NCI-H1105 (cell line): Measurements from ENCODE around the gene HDAC4.

Source experiments
- DNase-seq: peaks from one replicate; lab custom pipeline; 2025; lab: John Stamatoyannopoulos, UW

HDAC4 gene

DNA sequence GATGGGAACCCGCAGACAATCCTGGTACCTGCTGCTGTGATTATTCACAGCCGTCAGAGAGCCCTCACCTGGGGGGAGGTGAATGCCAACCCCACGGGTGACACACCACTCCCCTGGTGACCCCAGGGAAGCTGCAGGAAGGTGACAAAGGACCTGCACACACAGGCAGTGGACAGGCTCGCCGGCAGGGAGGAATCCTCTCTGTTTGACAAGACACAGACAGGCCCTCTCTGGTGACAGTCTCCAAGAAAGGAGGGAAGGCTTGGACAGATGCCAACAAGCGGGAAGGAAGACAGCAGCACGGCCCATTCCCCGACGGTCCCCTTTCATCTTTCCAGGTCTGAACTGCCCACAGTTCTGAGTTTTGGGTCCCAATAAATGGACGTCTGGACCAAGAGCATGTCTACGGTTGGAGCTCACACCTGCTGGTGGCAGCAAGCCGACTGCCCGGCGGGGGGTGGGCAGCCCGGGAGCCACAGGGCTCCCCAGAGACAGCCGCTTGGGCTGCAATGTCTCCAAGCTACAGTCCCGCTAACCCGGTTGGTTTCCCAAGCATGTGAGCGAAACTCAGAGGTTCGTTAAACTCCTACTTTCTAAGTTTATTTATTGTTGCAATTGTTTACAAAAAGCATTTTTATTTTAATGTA is 31.8 kb downstream of the HDAC4 start:
- DNase-seq: no peak

DNA sequence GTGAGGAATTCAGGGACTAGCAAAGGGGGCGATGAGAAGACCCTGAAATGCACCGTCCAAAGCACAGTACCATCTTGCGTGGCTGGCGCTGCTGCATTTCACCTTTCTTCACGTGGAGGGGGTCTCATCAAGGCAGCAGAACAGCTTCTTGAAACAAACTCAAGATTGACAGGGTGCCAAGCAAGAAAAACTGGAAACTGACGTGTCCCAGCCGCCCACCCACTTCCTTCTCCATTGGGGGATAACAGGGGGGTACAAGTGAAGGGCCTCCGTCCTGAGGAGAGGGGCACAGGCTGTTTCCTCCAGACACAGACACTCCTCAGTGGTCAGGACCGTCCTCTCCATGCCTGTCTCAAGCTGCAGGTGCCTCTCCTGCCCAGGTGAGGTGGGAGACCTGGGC is 32.5 kb downstream of the HDAC4 start:
- DNase-seq: no peak

DNA sequence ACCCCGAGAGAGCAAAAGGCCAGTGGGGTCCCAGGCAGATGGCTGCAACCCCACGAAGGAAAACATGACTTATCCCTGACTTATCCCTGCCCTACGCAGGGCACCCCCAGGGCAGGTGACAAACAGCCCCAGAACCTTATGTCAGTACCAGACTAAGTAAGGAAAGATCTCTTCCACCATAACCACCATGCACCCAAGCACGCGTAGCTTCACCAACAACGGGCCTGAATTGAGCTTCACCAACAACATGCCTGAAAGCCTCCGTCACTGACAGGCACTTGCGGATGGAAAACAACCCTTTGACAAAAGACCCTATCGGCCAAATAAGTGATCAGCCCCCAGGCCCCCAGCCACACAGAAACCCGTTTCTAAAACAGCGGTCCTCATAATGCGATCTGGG is 34.1 kb downstream of the HDAC4 start:
- DNase-seq: no peak

DNA sequence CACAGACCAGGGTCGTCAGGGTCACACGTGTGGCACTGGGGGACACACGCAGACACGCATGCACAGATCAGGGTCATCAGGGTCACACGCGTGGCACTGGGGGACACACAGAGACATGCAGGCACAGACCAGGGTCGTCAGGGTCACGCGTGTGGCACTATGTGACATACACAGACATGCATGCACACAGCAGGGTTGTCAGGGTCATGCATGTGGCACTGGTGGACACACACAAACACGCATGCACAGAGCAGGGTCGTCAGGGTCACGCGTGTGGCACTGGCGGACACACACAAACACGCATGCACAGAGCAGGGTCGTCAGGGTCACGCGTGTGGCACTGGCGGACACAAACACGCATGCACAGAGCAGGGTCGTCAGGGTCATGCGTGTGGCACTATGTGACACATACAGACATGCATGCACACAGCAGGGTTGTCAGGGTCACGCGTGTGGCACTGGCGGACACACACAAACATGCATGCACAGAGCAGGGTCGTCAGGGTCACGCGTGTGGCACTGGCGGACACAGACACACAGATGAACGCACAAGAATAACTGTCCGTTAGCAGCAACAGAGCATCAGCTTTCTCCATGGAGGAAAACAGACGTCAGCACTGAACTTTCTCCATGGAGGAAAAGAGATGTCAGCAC is 34.9 kb downstream of the HDAC4 start:
- no peak for DNase-seq

DNA sequence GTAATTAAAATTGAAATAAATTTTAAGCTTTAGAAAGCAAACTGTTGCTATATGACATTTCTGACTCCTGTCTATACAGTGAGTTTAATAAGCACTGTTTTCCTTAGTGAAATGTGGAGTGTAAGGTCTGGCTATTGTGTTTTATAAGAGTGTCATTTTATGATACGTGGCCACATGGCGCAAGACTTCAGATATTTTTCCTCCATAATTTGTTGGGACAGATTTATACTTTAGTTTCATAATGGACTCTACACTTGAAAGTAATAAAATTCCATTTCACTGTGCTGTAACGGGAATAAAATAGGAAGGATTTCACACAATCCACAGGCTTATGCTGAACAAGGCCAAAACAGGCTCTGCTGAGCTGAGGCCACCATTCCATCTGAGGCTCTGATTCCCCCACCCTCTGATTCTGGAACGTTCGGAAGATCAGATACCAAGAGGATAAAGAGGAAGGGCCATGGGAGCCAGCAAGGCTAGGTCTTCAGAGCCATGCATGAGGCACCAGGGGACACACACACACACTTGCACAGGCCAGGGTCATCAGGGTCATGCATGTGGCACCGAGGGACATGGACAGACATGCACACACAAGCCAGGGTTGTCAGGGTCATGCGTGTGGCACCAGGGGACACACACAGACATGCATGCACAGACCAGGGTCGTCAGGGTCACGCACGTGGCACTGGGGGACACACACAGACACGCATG is 35.6 kb downstream of the HDAC4 start:
- DNase-seq: no peak

DNA sequence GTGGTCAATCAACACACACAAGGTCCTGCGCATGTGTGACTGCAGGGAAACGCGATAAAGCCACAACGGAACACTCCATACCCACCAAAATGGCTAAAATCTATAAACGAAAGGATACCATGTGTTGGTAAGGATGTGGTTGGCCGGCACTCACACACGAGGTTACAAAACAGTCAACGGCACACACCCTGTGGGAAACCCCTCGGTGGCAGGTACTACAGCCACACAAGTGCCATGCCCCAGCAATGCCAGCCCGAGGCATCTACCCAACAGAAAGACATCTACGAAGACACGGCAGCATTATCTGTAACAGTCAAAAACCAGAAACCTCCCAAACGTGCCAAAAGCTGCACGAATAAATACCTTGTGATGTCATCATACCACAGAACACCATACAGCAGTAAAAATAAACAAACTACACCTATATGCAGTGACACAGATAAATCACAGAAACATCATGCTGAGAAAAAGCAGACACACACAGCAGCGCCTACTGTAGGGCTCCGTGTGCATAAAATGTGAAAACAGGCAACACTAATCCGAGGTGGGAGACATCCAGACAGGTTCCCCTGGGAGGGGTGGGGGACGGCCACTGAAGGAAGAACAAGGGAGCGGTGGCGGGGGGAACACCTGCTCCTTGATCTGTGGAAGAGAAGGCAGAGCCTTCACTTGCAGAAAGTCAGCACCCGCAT is 36.7 kb downstream of the HDAC4 start:
- no peak for DNase-seq

DNA sequence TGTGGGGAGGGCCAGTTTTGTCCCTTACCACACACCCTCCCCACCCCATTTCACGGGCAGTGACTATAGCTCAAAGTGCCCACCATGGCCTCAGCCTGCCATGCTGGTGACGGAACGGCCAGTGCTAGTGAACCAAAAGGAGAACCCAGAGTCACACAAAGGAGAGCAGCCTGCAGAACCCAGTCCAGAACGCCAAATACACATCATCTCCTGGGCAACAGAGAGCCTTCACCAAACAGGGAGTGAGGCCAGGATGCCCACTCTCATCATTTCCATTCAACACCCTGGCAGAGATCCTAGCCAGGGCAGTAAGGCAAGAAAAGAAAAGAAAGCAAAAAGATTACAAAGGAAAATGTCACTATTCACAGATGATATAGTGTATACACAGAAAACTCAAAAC is 38.3 kb downstream of the HDAC4 start:
- no peak for DNase-seq

DNA sequence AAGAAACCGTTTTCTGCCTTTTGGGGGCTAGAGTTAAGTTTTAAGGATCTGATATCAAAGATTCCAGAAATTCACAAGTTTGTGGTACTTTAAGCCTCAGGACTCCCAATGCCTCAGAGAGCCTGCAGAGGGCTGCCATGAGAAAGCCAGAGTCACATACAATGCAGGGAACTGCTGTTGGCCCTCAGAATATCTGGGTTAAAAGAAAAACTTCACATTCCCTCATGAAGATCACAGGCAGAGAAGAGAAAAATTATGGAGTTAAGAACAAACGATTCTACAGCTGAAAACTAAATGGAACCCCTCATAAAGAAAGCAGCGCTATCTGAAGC is 39.5 kb downstream of the HDAC4 start:
- no peak for DNase-seq

DNA sequence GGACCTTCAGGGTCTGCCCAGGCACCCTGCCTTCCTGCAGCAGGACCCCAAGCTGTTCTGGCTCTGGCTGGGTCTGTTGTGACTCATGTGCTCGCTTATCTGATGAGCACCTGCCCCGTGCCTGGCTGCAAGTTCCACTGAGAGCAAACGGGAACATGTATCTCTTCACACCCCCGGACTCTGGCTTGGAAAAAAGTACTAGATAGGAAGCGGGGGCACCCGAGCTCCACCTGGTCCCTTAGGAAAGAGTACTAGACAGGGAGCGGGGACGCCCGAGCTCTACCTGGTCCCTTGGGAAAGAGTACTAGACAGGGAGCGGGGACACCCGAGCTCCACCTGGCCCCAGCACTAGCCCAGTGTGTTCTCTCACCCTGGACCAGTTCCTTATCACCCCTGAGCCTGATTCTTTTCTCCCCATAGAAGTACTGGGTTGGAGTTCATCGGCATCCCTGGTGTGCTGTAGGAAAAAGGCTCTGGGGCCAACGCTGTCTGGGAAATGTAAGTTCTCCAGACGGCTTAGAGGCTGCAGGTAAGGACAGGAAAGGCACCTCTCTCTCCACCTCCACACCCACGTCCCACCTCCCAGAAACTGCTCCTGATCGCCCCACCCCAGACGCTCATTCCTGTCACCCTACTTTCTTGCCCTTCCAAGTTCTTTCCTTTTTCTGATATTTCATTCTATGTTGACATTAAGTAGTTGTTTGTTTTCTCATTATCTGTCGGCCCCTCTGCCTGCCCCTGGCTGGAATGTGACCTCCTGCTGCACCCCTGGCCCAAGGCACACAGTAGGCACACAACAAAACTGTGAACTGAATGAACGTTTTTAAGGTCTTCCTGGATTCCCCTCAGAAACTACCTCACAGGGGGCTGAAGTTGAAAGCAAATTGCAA is 40.2 kb downstream of the HDAC4 start:
- no peak for DNase-seq

DNA sequence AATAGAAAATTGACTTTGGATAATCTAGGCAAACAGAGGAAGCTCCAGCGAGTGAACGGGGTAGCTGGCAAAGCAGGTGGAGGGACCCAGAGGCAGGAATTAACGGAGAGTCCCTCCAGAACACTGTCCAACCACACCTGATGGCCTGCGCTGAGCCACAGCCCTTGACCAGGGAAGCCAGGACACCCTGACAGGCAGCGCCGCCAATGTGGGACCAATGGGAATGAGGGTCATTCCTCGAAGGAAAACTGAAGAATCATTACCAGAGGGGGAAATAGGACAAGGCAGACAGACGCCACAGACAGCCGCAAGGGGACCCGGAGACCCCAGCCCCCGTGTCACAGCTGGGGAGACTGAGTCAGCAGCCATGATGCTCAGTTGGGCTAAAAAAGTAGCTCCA is 40.8 kb downstream of the HDAC4 start:
- no peak for DNase-seq

DNA sequence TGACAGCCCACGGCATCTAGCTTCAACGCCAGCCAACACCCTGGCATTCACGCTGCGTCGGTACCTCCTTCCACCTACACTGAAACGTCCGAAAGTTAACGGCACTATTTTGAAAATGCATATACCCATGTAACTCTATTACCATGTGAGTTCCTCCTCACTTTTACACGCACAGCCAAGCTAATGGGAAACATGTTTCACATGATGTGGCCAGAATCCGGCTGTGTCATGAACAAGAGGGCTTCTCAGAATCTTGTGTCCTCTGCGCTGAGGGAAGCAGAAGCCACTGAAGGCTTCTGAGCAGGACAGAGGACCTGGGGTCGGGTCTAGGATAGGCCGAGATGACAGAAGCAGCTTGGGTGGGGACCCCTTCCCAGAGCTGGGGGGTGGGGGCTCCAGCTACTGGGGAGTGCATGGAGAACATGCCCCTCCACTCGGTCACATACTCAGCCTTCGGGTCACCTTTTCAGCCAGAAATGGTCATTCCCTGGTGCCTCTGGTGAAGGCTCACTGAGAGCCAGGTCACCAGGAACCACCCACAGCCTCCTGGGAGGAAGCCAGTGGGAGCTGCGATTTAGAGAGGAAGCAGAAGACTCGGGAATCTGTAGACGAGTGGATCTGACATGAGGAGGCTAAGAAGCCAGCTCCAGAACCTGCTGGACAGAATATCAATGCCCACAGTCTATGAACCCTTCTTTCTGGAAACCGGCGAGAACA is 41.5 kb downstream of the HDAC4 start:
- DNase-seq: no peak

DNA sequence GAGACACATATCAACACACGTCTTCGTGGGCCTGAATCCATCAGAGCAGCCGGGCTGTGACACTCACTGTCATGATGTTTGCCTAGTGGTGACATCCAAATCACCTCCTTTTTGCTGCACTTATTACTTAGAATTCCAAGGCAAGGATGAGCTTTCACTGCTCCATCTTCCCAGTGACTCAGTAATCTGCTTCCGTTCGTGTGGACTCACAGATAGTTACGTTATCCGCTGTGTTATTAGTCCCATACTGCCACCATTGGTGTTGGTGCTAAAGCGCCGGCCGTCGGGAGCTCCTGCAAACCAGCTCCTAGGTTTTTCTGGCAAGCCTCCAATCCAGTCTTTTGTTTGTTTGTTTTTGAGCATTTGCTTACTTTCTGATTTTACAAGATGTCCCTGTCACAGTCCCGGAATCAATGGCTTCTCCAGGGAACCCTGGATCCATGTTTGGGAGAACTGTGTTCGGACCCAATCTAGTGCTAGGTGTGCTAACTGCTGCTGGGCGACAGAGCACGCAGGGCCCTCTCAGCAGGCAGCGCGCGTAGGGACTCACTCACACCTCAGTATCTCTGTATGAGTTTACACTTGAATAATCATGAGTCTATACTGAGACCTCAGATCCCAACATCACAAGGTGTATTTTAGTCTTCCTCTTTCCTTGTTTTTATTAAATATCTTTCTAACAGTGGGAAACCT is 42.6 kb downstream of the HDAC4 start:
- peak; percentile 59 for DNase-seq

DNA sequence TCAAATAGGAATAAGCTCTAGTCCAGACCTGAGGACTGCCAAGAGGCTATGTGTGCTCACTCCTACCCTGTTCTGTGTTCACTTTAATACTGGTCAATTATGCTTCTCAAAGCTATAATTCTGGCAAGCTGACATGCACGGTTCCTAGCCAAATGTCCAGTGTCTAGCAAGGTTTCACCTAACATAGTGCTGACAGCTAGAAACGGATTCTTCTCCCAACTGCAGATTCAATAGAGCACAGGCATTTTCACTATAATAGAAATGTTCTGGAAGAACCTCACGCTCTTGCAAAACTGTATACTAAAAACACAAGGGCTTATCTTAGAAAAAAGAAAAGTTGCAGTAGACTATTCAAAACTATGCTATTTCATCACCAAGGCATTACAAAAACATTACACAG is 45.1 kb downstream of the HDAC4 start:
- DNase-seq: no peak

DNA sequence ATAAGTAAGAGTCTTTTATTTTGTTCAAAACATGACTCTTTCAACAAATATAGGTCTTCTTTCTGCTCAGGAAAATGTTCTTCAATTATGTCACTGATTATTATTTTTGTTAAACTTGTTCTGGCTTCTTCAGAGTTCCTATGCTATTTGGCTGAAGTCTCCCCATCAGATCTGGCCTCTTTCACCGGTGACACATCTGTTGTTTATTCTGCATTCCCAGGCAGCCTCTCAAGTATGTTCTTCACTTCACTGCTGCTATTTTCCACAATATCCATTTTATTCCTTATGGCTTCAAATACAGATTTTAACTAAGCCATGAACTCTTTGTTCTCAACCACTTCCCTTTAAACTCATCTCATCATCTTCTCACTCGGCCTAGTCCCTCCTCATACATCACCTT is 45.7 kb downstream of the HDAC4 start:
- no peak for DNase-seq

DNA sequence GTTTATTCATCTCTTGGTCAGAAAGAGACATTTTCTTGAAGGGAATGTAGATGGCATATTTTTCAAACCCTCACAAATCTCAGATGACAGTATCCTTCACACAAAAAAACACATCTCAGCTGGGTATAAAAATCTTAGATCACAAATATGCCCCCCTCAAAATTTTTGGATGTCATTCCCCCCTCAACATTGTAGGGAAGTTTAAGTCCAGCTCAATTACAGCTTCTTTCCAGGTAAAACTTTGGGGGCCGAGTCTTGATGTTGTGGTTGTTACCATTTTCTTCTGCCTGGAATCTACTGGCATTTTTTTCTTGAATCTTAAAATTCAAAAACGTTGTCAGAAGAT is 46.1 kb downstream of the HDAC4 start:
- no peak for DNase-seq

DNA sequence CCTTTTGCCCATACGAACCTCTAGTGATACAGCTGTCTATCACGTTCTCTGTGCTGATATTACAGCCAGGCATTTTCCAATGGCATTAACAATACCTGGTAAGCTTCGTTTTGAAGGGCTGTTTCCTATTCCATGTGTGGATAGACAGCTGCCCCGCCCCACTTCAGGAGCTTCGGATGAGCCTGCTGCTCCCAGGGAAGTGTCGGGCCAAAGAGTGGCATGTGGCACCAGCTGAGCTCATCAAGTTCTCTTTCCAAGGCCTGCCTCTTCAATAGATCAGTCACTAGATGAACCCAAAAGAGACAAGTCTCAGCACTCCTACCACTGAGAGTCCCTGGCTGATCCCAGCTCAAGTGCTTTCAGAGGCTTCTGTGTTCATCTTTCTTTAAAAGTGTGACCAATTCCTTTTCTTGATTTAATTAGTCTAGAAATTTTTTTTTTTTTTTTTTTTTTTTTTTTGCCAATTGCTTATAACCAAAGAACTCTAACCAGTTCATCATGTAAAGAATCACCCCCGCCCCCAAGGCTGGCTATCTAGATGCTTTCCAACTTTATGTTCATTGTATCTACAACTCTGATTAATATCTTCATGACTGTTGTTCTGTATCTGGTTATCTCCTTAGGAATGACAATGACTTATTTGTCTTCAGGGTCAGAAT is 46.6 kb downstream of the HDAC4 start:
- DNase-seq: no peak

DNA sequence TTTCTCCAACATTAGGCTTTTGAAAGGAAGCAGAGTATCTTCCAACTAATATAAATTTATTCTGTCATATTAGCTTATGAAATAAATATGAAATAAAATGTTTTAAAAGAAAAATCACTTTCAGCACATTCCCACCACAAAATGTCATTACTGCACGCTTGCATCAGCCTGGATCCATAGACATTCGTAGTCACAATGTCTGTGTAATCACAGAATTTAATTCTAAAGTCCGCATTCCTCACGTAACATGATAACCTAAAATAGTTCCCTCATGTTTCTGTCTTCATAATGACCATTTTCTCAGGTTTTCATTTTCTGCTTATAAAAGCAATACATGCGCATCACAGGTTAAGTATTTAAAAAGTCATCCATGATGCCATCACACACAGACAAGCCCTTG is 47.1 kb downstream of the HDAC4 start:
- no peak for DNase-seq

DNA sequence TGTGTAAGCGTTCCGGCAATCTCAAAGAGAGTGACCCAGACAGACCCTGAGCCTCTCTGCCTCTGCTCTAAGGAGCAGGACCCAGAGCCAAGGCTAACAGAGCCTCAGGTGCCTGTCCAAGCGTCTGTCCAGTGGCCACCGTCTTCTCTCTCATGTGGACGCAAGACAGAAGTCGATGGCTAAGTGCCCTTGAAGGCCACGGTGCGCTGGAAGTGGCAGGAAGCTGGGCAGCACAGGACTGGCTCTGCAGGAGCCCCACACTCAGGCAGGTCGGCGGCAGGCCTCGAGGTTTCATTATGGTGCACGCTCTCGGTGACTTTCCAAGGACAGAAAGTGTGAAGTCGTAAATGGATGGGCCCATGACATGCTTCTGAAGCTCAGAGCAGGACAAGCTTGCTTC is 49.1 kb downstream of the HDAC4 start:
- no peak for DNase-seq

DNA sequence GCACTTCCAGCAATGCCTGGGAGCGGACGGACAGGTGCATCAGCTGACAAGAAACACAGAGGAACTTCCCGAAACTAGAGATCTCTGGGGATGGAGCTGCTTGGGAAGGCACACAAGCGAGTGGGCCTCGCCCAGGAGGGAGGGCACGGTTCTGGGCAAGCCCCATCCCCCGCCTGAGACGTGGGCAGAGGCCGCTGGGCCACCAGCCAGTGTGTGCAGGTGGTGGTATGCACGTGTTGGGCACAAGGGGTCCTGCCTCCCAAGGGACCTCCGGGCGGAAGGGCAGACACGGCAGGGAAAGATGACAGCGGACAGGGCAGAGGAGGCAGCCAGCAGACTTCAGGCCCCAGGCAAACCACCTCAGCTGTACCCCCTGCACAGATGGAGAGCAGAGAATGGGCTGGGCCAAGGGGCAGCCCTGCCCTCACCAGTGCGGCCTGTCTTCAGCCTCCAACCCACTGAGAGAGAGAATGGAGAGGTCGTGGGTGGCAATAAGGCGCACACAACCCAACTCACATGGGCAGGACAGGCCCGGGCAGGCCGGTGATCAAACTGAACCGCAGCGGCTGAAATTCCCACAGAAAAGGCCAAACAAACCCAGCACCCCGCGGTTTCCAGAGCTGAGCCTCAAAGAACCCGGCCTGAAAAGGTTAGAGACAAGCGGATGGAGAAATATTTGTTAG is 51.2 kb downstream of the HDAC4 start:
- DNase-seq: no peak
